K562 (cell line): ENCODE data around the gene GTPBP1. TPM values are rescaled to one million over a fixed set of nuclear protein-coding genes. Genes with fewer than 3 reads are reported as not detected.

ENCODE experiments used
- ASH1L ChIP-seq: fragments of 450-650 bp; IDR thresholded peaks from 2 replicates; pipeline ENCODE4 v1.6.1; 2018; ENCODE audit warnings: borderline replicate concordance, mild to moderate bottlenecking, low read depth; ENCODE audit not compliant: partially characterized antibody
- POLR2AphosphoS2 ChIP-seq: IDR thresholded peaks from 2 replicates; pipeline ENCODE4 v1.6.1; 2012; ENCODE audit warnings: low read length, improper control_type of control experiment
- ZNF124 ChIP-seq: sonication (generic); formaldehyde crosslinking; IDR thresholded peaks from 2 replicates; pipeline ENCODE4 v1.8.1; 2022; ENCODE audit warnings: missing genetic modification reagents
- ZNF561 ChIP-seq: fragments of 450-650 bp; formaldehyde crosslinking; conservative IDR thresholded peaks from 2 replicates; pipeline ENCODE4 v1.4.0; 2020; ENCODE audit warnings: mild to moderate bottlenecking, moderate library complexity
- polyA plus RNA-seq, 8 experiments: library from polyadenylated mRNA; depleted of rRNA in 4 of 8; stranded (reverse) in 5 of 8; unstranded in 3 of 8; fragments of >200 nt; fragmentation: Nextera tagmentation in 2 of 8; fragmentation: Illumina TruSeq in 1 of 8; extraction: Ambion mirVana in 2 of 8; extraction: Trizol in 1 of 8; gene quantifications; 2 replicates each; pipeline versions ENCODE4 v1.2.1 to v1.2.3, GENCODE V29; 2011 to 2014; ENCODE audit warnings: inconsistent platforms in 1 of 8, missing spikeins in 1 of 8
- total RNA-seq, 7 experiments: library from RNA; depleted of rRNA in 6 of 7; stranded (reverse); fragments of >200 nt in 6 of 7; fragmentation: Illumina TruSeq in 2 of 7; extraction: Trizol in 2 of 7; gene quantifications; 2 replicates each; pipeline versions ENCODE4 v1.2.1 to v1.2.3, GENCODE V29; 2011 to 2021; ENCODE audit warnings: low replicate concordance in 1 of 7
- TF ChIP-seq, protein P1 (sequence below), 2 experiments: fragments of 450-650 bp in 1 of 2; sonication (generic) in 1 of 2; formaldehyde crosslinking in 1 of 2; IDR thresholded peaks; 2 replicates each; pipeline versions ENCODE4 v1.7.1 to v1.9.0; 2016 to 2022; ENCODE audit warnings: inconsistent platforms in 1 of 2, mild to moderate bottlenecking in 1 of 2, missing genetic modification reagents in 1 of 2
- TF ChIP-seq, protein P2 (sequence below): sonication (generic); IDR thresholded peaks from 2 replicates; pipeline ENCODE4 v1.6.1; 2016

The GTPBP1 gene
- total and polyA plus RNA-seq, 9 of the 15 experiments (the other 6 are each of a cell fraction or from before 2014, with no cell fraction given), result 0.83 to 53.2 (median 23.3) TPM

DNA sequence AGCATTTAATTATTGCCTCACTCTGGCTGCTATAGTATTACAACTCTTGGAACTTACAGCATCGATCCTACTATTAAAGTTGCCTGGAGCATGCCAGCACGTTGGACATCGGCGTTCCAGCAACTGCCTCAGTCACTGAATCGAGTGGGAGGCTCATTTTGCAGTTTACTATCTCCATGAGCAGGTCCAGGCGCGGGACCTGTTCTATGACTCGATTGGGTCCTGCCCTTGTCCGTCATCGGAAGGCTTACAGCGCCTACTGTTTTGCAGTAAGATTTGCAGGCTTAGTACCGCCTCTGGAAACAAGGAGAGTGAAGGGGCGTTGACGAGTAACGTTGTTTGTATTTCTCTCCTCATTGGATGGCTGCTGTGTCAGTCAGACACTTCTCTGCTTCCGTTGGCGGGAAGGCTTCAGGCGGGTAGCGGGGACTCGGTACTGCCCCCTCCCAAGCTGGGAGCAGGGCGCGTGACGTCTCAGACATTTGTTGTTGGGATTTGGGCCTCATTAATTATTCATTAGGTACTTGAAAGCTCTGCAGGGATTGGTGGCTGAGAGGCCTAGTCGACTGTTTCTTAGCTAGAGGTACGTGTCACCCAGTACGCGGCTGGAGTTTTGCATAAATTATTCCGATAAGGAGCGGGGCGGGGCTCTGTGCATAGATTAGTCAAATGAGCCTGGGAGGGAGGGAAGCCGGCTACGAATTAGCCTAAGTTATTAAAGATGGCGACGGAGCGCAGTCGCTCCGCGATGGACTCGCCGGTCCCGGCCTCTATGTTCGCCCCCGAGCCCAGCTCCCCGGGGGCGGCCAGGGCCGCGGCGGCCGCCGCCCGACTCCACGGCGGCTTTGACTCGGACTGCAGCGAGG, at the start of gene GTPBP1 (continued):
- TF ChIP-seq, protein P1, sequence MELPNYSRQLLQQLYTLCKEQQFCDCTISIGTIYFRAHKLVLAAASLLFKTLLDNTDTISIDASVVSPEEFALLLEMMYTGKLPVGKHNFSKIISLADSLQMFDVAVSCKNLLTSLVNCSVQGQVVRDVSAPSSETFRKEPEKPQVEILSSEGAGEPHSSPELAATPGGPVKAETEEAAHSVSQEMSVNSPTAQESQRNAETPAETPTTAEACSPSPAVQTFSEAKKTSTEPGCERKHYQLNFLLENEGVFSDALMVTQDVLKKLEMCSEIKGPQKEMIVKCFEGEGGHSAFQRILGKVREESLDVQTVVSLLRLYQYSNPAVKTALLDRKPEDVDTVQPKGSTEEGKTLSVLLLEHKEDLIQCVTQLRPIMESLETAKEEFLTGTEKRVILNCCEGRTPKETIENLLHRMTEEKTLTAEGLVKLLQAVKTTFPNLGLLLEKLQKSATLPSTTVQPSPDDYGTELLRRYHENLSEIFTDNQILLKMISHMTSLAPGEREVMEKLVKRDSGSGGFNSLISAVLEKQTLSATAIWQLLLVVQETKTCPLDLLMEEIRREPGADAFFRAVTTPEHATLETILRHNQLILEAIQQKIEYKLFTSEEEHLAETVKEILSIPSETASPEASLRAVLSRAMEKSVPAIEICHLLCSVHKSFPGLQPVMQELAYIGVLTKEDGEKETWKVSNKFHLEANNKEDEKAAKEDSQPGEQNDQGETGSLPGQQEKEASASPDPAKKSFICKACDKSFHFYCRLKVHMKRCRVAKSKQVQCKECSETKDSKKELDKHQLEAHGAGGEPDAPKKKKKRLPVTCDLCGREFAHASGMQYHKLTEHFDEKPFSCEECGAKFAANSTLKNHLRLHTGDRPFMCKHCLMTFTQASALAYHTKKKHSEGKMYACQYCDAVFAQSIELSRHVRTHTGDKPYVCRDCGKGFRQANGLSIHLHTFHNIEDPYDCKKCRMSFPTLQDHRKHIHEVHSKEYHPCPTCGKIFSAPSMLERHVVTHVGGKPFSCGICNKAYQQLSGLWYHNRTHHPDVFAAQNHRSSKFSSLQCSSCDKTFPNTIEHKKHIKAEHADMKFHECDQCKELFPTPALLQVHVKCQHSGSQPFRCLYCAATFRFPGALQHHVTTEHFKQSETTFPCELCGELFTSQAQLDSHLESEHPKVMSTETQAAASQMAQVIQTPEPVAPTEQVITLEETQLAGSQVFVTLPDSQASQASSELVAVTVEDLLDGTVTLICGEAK (IDR thresholded peaks at IDR 0.05), result no peak
- TF ChIP-seq, protein P1 (CRISPR knock-in tag; IDR thresholded peaks at IDR 0.05), result no peak
- TF ChIP-seq ASH1L, result peak; percentile 89
- TF ChIP-seq ZNF561, result no peak
- TF ChIP-seq POLR2AphosphoS2, result no peak
- no peak for TF ChIP-seq ZNF124
- TF ChIP-seq, protein P2, sequence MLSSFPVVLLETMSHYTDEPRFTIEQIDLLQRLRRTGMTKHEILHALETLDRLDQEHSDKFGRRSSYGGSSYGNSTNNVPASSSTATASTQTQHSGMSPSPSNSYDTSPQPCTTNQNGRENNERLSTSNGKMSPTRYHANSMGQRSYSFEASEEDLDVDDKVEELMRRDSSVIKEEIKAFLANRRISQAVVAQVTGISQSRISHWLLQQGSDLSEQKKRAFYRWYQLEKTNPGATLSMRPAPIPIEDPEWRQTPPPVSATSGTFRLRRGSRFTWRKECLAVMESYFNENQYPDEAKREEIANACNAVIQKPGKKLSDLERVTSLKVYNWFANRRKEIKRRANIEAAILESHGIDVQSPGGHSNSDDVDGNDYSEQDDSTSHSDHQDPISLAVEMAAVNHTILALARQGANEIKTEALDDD, result peak; percentile 54; the same call in 1 of the 2 replicates
